HG03159 (cell line): ENCODE measurements around the gene RGS12.
"Not testable (repeated sequence)": the region's sequence is repeated elsewhere in the genome, so short reads cannot be mapped to it uniquely, and the experiment has no call there.

Experiments used
- ATAC-seq: cut with Tn5 transposase; IDR thresholded peaks from one replicate; pipeline ENCODE4 v1.9.1; 2021; ENCODE audit warnings: mild to moderate bottlenecking, moderate library complexity; ENCODE audit not compliant: unreplicated experiment

The RGS12 gene

DNA sequence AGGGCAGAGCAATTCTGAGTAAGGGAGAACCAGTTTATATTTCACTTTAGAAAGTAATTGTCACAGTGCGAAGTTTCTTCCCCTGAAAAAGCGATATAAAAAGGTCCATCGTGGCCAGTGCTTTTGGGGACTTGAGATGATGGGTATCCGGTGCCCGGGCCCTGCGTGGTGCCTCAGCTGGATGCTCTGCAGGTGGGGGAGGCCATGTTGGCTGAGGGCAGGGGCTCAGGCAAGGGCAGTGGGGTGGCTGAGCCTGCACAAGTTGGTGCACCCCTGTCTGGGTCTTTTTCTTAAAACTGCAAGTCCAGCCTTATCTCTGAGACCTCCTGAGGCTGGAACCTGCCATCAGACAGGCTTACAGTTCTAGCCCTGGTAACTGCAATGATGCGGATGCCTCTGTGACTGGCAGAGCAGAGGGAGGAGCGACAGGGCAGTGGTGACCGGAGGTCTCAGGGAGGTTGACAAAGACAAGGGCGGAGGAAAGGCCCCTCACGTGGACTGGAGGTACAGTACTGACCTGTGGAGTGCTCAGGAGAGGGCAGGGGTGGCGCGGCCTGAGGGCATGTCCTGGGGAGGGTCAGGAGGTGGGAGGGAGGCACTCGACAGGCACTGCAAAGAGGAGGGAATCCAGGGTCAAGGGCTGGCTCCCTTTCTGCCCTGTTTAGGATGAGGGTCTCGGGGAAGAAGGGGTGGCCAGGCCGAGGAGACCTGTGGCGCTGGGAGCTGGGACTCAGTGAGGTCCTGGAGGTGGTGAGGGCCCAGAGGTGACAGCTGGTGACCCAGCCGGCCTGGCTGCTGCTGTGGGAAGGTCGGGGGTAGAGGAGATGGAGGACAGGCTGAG lies 1.8 kb downstream of the RGS12 start:
- no peak for ATAC-seq

DNA sequence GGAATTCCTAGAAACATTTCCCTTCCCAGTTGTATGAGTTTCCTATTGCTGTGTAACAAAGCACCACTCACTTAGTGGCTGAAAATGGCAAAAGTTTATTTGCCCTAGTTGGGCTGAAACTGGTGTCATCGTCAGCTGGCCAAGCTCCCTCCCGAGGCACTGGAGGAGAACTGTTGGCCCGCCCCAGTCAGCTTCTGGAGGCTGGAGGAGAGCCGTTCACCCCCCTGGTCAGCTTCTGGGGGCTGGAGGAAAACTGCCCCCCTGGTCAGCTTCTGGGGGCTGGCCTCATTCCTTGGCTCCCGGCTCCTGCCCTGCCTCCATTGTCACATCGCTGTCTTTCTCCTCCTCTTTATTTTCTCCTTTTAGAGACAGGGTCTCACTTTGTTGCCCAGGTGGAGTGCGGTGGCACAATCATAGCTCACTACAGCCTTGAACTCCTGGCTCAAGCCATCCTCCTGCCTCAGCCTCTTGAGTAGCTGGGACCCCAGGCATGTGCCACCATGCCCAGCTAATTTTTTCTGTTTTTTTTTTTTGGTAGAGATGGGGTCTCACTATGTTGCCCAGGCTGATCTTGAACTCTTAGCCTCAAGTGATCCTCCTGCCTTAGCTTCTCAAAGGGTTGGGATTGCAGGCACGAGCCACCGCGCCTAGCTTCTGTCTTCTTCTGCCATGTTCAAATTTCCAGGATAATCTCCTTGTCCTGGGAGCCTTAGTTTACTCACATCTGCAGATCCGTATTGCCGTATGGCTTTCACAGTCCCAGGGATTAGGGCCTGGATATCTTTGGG lies 3.2 kb downstream of the RGS12 start:
- no peak for ATAC-seq

GRCh38 chr4:3296651-3297050 lies 3.8 kb downstream of the RGS12 start:
- no peak for ATAC-seq

DNA sequence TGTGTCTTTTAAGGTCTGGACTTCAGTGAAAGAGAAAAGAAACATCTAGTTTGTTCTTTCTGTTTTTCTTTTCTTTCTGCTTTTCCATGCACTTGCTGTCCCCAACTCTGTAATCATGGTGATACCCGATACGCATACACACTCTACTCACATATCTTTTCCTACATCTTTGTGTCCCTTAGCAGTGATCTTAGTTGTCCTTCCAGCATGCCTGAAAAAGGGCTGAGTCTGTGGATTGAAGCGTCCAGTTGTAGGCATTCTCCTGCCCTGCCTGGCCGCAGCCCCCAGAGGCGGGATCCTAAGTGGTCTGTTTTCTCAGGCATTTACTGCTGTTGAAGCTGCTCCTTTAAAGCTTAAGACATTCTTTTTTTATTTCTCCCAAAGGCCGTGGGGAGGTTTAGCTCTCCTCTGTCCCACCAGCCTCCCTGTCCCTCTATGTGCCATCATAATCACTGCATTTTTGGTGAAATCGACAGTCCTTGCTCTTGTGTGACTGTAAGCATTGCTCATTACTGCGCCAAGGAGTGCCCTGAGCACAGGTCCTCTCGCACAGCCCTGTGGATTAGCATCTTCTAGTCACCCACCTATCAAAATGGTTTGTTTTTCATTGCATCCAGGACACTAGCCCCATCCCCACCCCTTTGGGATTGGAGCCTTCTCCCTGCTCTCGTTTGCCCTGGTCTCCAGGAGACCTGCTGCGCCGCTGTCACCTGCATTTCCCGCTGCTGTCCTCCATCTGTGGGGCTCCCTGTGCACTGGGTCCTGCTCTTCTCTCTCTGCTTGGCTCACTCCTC lies 4.4 kb downstream of the RGS12 start:
- no peak for ATAC-seq

DNA sequence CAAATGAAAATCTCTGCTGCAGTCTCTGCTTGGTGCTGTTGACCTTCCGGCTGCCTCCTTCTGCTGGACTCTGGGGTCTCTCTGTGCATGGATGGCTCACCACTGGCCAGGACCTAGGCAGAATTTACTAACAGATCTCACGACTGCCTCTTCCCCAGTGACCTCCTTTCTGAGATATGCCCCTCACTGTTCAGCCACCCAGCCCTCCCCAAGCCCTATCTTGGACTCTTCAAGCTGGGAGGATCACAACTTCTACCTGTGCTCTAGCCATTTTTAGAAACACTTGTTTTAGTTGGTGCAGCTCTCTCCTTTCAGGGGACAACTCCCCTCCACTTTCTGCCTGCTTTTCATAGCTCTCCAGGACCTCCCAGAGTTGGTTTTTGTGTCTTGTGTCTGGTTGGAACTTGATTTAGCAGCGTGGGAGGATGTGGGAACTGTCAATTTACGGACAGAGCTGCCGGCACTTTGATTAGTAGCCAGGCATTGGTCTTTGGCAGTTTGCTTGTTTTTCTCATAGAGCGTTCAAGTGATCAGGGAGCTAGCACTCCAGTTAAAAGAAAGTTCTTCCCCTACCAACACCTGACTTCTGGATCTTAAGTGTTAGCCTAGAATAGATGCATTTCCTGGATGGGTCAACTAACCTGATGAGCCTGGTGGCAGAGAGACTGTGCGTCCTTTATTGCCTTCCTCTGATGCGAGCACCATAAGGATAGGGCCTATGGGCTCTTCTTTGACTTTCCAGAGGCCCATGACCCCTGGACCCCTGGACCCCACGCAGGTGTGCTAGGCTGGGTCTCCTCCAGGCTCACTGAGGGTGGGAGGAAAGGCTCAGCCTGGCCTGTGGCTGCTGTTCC lies 6.5 kb downstream of the RGS12 start:
- ATAC-seq, result no peak

DNA sequence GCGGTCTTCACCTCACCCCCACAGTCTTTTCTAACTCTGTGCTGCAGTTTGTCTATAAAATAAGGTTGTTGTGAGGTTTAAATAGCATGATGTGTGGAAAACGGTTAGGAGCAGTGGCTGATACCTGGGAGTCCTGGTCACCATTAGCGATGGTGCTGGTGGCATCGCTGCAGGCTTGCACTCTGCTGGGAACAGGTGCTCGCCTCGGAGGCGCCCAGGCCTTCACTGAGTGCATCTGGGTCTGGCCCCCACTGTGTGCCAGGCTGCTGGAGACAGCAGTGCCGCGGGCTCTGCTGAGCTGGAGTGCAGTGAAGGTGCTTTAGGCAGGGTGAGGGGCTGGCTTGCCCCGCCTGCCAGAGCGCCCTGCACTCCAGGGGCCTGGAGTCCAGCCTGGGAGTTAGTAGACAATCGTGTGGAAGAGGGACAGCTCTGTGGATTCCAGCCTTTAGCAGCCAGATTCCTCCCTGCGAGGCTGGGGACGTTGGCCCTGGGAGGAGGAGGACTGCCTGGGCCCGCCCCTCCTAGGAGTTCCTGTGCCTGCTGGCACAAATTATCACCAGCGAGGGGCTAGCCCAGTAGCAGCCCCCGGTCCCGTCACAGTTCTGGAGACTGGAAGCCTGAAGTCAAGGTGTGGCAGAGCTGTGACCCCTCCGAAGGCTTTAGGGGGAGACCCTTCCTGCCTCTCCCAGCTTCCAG lies 7.3 kb downstream of the RGS12 start:
- ATAC-seq, result no peak

DNA sequence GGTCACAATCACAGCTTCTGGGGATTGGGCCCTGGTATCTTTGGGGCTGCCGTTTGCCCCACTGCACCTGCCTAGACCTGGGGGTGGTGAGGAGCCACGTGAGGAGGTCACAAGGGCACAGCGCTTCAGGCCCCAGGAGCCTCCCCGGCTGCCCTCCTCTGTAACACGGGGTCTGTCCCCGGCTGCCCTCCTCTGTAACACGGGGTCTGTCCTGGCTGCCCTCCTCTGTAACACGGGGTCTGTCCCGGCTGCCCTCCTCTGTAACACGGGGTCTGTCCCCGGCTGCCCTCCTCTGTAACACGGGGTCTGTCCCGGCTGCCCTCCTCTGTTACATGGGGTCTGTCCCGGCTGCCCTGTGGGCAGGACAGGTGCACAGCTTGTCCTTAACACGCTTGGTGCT lies 8.1 kb downstream of the RGS12 start:
- ATAC-seq, result not testable (repeated sequence)

DNA sequence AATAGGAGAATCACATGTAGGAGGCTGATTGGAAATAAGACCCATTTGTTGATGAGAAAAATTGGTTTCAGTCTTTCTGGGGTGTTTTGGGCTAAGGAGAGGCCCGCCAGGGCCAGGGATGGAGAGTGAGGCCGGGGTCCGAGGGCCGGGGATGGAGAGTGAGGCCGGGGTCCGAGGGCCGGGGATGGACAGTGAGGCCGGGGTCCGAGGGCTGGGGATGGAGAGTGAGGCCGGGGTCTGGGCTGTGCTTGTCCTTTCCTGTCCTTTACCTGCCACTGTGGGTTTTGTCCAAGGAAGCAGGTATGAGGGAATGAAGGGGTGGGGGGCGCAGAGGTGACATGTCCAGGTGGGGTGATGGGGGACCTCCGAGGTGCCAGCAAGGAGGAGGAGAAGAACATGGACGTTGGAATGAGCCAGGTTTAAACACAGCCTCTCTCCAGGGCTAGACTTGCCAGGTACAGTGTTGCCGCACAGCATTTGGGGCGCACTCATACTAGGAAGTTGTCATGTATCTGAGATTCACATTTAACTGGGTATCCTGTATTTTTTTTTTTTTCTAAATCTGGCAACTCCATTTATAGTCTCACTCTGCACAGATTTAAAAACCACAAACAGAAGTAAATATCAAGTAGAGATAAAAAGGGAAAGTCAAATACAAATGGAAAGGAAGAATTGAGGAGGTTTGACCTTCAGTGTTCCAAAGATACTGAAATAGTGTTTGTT lies 8.8 kb downstream of the RGS12 start:
- no peak for ATAC-seq

GRCh38 chr4:3302173-3302785 lies 9.5 kb downstream of the RGS12 start:
- ATAC-seq, result no peak

- ATAC-seq, result no peak
Measured at GRCh38 chr4:3302786-3303564, 10.2 kb downstream of the RGS12 start.

DNA sequence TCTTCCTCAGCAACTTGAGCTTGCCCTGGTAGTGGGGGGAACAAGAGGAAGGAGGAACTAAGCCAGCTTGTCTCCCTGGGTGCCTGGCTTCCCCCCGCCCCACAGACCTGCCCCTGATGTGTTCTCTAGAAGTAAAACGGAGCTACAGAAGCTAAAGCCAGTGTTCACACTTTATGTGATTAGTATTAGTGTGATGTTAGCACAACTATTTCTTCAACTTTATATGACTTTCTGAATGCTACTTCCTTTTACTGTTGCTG lies 10.7 kb downstream of the RGS12 start:
- no peak for ATAC-seq

DNA sequence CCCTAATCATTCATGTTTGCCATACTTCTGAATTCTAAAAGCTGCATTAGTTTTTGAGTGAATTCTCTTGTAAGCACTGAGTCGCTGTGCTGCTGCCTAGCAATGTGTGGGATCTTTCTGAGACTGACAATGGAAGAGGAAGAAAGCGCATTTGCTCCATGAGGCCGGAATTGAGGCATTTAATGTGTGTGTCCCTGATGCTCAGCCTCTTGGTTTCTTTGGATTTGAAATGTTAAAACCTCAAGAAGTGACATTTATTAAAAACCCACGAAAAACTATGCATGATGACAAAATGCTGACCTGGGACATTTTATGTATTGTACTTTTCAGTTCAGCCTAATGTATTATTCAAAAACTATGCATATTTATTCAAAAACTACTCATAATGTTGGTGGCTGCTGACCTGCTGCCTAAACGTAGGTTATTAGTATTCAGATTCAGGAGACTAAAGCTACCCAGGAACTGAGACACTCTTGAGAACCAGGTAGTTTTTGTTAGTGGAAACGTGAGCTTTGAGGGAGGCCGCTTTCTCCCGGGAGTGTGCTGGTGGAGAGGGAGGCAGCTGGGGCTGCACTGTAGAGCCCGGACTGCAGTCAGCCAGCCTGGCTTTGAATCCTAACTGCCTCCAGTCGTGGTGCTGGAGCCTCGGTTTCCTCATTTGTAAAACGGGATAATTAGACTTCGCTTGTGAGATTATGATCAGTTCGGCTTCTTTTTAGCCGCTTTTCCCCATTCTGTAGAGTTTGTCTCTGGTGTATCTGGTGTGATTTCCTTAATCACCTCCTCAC lies 11.3 kb downstream of the RGS12 start:
- no peak for ATAC-seq

- ATAC-seq, result no peak
Measured at GRCh38 chr4:3304831-3305609, 12.2 kb downstream of the RGS12 start.

GRCh38 chr4:3305610-3306371 lies 13.0 kb downstream of the RGS12 start:
- no peak for ATAC-seq

DNA sequence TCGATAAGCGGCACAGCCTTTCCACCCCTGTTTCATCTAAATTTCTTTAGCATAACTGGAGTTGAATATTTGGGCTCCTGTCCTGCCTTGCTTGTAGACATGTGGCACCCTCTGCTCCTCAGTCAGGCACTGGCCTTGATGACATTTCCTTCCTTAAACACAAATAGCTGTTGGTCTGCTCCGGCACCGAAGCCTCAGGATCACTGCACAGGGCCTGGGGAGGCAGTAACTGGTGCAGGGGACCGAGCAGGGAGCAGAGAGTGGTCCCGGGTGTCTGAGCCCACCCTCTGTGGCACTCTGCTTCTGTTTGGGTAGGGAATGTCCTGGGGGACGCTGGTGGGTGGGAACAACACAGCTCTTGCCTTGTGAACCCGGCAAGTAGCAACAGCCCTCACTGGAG lies 13.6 kb downstream of the RGS12 start:
- no peak for ATAC-seq

DNA sequence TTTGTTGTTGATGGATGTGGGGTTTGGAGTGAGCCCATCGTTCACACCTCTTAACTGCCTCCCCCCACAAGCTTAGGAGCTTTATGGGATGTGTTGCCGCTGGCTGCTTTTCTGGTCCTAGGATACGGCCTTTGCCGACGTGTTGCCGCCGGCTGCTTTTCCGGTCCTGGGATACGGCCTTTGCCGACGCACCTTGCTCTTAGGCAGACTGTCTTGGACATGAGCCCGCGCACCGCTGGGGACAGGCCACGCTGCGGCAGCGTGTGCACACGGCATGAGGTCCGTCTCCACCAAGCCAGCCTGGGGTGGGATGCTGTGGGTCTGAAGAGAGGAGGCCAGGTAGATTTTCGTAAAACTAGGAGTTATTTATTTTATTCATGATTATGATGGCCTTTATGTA lies 14.2 kb downstream of the RGS12 start:
- no peak for ATAC-seq
